Fibroblast of lung (primary cell): ENCODE results near the gene TNFRSF19.

Experiments
- CTCF ChIP-seq, 2 donors: IDR thresholded peaks in 1 of 2; conservative IDR thresholded peaks in 1 of 2; 1 replicate in 1 of 2; 2 replicates in 1 of 2; pipeline ENCODE4 v1.5.1; 2011 to 2012; ENCODE audit warnings: low read length in 2 of 2, control low read depth in 1 of 2, inconsistent platforms in 1 of 2, low read depth in 1 of 2, mild to moderate bottlenecking in 1 of 2
- EZH2 ChIP-seq: IDR thresholded peaks from 2 replicates; pipeline ENCODE4 v1.5.1; 2012; ENCODE audit warnings: low read length, control low read depth, mild to moderate bottlenecking; ENCODE audit errors: missing control alignments

DNA sequence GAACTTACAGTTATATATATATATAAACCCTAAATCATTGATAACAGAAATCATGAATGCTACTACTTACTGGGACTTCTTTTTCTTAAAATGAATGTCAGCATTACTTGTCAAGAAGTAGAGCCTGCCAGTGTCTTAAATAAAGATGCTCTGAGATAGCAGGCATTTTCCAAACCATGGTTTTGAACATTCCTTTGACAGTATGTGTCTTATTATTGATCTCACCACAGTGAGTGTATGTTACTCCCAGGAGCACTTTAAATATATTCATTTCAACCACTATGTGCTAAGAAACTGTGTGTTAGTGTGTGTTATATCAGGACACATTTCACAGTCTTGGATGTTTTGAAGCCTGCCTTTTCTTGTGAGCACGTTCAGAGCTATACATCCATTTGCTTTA is 28.2 kb downstream of the TNFRSF19 start:
- TF ChIP-seq CTCF (conservative IDR thresholded peaks at IDR 0.05 in 1 of 2, IDR thresholded peaks at IDR 0.05 in 1 of 2; ENCODE audit: low read depth in 1 of 2, low read length in 2 of 2) (no peak), EZH2 (no peak)
